Measurements from ENCODE around the gene NFAT5.

DNA sequence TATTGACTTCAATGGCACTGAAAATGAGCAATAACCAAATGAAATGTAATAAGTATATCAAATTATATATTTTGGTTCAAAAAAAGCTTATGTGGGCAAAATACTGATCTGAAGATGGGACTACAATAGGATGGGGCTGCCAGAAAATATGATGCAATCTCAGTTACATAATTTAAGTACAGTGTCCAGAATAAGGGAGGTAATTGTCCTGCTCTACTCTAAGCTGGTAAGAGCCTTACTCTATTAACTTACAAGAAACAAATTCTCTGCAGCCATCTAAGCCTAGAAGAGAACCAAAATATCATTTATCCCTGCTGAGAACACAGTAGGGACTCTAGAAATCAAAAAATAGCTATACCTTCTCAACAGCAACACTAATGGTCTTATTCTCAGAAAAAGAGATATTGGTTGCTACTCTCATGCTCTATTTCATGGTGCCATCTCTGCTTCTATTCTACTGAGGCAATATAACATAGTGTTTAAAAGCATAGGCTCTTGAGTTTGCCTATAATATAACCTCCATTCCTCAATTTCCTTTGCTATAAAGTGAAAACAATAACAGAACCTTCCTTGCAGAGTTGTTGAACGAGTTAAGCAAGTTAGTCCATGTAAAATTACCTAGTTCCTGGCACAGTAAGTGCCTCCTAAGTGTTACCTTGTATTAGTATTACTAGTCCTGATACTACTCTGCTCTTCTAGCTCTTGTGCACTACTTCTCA is 140.6 kb downstream of the NFAT5 start:
- TF ChIP-seq YY1 (IDR thresholded peaks at IDR 0.05; ENCODE audit: insufficient read depth, insufficient read length): no peak
- TF ChIP-seq SUZ12 (IDR thresholded peaks at IDR 0.05; ENCODE audit: extremely low read depth, insufficient read depth, insufficient read length): no peak
- TF ChIP-seq ZNF274 (IDR thresholded peaks at IDR 0.05; ENCODE audit: low read depth, low read length): no peak

All from NT2/D1 (cell line).